Fibroblast of skin of right biceps (primary cell): Measurements from ENCODE around the gene CRNN.

ENCODE experiments used
- DNase-seq: peaks from one replicate; pipeline ENCODE4 v3.0.0-alpha.2; 2013

Gene CRNN

DNA sequence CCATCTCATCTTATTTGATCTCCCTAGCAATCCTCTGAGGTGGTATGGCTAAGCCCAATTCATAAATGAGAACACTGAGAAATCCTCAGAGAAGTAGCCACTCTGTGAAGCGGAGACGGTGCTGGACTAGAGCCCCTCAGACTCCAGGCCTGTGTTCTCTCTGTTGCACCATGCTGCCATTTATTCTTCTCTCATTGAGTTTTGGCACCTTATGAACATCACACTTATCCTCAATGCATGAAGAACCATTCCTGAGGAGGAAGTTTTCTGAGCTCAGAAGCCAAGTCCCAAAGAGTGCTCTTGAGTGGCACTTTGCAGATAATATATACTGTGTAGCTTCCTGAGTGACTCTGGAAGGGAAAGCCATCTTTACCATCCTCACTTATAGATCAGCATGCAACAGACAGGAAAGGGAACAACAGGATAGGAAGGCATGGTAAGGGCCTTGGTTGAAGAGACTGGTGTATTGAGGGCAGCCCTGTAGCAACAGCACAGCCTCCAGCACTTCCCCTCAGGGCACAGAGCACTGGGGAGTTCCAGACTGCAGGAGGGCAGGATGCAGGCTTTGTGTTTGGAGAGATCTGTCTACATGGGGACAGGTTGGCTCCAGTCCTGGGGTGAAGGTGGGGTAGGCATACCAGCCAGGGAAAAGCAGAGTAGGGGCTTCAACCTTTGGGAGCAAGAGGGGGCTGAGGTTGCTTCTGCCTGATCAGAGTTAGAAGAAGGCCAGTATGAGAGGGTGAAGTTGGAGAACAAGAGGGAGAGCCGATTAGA is 1.6 kb upstream of the CRNN start:
- no peak for DNase-seq

DNA sequence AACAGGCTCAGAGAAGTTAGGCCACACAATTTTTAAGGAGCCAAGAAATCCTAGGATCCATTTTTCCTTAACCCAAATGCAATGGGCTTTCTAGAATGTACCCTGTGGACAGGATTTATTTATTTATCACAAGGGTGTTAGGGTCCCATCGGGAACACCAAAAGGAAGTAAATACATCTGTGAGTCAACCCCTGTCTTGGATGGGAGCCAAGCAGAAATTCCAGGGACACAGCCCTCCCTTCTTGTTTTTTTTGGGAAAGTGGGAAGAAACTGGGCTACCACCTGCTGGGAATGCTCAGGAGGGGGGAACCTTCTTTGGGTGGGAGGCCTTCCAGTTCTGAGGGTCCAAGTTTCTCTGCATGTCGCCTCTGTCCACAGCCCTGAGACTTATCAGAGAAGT is 1.3 kb downstream of the CRNN start:
- no peak for DNase-seq

DNA sequence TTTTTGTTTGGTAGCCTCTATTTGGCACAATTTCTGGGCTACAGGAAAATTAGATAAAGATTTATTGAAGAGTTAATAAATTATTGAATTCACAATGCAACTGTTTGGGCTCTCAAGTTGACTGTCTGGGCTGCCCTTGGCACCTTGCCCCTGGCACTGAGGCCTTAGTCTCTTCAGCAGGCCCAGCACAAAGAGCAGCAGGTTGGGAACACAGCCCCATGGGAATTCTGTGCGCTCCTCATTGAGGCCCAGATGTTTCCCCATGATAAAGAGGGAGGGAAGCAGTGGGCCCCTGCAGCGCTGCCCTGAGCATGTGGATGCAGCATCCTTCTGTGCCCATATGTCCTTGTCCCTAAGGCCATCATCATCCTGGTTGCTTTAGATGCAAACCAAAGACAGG is 2.9 kb downstream of the CRNN start:
- no peak for DNase-seq

DNA sequence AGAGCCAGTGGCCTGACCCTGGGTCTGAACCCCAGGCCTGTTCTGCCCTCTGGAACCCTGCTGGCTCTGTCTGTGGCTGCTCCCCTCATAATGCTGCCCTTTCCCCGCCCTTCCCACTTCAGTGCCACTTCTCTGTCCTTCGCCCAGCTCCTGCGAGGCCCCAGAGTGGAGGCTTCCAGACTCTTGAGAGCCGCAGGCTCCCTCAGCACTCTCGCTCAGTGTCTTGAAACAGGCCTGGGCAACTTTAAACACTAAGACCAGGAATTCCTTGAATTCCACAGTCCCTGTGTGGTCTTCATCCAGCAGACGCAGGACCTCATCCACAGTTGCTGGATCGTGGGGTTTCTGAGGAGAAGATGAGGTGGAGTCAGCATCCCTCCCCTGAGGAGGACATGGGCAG is 3.5 kb downstream of the CRNN start:
- DNase-seq, result peak; percentile 1

DNA sequence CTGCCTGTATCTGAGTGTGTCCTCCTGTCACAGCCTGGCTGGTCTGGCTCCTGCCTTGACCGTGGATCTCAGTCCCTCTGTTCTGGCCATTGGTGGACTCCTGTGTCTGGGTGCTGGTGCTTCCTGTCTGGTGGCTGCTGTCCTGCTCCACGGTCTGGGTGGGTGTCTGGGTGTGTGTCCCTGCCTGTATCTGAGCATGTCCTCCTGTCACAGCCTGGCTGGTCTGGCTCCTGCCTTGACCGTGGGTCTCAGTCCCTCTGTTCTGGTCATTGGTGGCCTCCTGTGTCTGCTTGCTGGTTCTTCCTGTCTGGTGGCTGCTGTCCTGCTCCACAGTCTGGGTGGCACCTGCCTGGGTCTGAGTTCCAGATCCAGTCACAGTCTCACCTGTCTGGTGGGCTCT is 4.0 kb downstream of the CRNN start:
- no peak for DNase-seq

DNA sequence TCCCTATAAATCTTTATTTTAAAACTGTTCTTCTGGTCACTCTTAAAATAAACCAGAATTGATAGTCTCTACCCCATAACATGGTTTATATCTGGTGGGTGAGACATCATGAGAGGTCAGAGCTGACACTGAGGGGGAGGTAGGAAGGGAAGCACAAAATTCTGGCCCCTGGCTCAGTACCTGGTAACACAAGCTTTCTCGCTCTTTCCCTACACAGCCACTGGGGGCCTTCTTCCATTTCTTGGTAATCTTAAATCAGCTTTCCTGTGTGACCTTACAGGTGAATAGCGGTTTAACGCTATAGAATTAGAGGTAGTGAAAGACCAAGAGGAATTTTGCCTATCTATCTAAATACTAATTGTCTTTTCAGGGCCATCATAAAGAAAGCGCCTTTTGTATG is 5.4 kb downstream of the CRNN start:
- DNase-seq, result no peak

DNA sequence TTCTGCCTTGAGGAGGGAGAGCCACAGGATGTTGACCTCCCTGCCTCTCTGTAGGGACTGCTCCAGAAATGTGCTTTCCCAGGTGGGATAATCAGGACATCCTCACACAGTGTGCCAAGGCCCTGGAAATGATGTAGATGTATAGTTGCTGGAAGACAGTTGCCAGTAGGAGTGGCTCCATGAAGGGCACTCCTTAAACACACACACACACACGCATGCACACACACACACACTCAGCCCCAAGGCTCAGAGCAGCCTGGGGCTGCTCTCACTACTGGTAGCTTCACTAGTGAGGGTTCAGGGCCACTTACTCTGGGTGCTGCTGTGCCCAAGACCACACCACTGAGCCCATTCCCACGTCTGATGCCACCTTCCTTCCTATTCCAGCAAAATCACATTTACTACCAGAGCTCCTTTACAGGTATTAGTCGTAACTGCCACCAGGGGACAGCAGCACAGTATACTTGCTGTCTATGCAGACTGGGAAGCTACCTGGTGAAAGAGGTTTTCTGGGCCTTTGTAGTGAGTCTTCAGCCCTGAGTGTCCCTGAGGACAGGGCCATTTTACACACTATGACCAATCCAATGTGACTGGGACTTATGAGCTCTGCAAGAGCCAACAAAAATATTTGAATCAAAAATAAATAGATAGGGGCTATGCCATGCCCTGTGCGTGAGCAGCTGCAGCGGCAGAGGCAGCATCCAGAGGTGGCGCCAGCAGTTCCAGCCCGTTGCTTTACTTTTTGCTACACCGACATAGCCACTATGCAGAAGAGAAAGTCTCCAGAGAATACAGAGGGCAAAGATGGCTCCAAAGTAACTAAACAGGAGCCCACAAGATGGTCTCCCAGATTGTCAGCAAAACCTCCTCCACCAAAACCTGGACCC is 15.0 kb downstream of the CRNN start:
- DNase-seq, result no peak

DNA sequence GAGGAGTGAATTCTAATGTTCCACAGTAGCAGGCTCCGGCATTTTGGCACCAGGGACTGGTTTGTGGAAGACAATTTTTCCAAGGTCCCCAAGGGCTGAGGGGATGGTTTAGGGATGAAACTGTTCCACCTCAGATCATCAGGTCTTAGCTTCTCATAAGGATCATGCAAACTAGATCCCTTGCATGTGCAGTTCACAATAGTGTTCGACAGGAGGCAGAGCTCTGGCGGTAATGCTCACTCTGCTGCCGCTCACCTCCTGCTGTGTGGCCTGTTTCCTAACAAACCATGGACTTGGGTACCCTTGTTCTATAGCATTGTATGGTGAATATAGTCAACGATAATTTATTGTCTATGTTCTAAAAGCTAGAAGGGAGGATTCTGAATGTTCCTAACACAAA is 16.6 kb downstream of the CRNN start:
- DNase-seq, result no peak

DNA sequence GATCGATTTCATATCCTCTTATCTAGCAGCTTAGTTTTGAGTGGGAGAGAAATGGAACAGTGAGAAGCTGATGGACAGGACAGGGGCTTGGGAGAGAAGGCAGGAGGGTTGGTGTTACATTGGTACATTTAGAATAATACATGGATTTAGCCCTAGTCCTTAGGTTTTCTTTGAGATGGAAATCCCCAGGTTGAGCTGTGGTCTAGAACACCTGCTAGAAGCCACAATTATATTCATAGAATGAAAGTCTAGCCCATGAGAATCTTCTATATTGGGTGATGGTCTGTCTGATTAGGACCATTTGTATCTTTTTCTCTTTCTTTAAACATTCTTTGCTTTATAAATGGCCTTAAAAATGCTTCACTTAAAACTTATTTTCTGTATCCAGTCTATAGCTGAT is 19.9 kb downstream of the CRNN start:
- no peak for DNase-seq

DNA sequence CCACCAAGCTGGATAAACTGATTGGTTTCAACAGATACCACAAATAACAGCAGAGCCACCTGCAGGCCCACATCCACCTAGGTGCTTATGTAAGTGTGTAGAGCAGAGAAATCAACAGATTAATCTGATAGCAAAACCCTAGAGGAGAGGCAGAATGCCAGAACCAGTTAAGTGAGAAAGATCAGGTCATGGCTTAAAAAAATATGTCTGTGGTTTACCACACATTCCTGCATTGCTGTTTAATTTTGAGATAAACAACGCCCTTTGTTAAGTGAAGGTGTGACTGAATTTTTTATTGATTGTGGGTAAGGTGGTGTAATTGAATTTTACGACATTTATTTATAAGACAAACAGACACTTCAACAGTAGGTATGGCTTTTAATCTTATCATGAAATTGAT is 21.2 kb downstream of the CRNN start:
- DNase-seq, result no peak

DNA sequence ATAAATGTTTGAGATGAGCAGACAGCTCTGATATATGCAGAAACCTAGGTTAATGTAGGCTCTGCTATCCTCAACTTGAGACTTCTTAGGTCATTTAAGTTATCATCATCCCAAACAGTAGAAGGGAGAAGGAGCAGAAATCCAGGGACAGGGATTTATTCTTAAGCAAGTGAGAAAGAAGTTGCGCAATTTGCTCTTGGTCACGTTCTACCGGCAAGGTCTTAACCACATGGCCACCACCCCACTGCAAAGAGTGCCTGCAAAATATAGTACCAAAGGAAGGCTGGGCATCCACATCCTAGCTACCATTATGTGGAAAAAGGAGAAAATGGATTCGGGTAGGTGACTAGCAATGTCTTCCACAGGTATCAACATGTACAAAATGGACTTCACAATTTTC is 25.2 kb downstream of the CRNN start:
- no peak for DNase-seq

DNA sequence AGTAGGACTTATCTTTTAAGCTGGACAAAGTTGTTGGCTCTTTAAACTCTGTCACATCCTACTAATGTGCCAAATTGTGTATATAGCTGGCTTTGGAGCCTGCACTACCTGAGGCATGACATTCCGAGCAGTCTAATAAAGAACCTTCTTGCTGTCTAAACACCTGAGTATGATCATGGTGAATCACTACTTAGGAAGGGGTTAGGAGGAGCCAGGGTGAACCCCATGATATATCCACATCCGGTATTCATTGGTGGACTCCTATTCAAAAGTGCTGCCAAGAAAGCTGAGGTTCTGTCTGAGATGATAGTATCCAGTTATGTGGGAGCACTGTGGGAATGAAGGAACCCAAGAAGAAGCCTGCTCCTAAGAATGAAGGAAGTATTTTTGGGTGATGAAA is 27.1 kb downstream of the CRNN start:
- no peak for DNase-seq

DNA sequence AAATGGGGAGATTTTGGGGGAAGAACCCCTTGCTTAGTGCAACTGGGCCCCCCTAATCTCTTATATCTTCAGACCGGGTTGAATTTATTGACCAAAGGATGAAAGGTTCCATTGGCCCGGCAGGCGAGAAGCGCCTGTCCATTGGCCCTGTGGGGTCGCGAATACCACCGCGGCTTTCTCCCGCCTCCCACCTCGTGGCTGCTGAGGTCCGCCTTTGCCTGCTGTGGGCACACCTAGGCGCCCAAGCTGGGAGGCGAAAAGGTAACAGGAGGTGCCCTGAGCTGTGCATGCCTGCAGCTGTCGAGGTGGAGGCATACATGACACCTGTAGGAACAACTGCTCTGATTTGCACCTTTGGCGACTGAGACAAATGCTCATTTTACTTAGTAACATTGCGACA is 33.1 kb downstream of the CRNN start:
- no peak for DNase-seq

DNA sequence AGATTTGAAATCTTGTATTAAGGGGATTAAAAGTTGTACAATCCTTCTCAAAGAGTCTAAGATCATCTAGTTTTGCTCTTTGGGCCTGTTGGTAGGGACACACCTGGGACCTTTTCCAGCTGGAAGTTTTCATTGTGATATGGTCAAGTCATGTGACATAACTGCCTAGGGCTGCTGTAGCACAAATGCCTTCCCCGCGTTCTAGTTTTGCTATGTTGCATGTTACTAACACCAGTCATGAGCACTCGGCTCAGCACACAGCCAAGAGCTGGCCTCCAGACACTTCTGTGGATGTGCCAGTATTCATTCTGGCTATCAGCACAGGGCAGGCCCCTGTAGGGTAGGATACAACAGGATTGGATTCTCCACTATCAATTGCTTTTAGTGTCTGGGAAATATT is 39.6 kb downstream of the CRNN start:
- no peak for DNase-seq

DNA sequence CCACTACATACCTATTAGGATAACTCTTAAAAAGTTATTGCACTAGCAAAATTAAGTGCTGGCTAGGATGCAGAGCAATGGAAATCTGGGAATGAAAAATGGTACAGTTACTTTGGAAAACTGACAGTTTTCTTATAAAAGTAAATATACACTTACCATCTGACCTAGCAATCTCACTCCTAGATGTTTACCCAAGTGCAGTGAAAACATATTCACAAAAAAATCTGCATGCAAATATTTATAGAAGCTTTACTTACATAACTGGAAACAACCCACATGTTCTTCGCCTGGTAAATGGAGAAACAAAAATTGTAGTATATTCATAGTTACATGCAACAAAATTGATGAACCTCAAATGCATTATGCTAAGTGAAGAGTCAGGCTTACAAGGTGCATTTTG is 41.4 kb downstream of the CRNN start:
- no peak for DNase-seq

DNA sequence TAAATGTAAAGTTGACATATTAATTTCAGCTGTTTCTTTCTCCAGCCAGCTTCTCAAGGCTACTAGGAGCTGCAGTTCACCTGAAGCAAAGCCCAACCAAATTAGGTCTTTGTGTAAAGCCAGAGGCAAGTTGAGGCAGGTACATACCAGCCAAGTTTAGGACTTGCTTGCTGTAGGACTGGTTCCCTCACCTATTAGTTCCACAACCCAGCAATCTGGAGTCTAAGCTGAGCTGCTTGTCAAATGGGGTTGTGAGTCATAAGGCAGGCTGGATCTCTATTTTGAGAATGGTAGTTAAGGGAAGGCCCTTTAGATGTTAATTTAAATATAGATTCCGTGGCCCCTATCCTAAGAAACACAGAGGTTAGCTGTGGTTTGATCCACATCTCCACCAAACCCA is 46.6 kb downstream of the CRNN start:
- no peak for DNase-seq

DNA sequence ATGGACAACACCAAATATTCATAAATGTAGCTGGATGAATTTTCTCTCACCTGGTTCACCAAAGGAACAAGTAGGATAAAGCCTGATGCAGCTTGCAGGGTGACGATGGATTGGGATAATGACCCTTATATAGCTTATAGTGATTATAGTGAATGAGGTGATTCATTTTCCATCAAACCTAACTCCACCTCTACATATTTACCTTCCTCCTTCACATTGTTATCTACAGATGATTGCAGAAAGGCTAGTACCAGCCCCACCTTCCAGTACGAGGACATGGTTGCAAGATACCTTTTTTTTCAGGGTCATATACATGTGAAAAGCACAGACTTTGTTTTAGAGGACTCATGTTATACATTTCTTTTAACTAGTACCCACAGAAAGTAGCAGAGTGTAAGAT is 54.2 kb downstream of the CRNN start, which contains the start of gene FLG2:
Gene FLG2 (minus strand): TSS at position 101 of the 400 bp plus-strand sequence. CDS start 1,122 bp downstream, outside the sequence.
- DNase-seq, result no peak
